Measurements from ENCODE around the gene TMEM33. TPM values are rescaled to one million over a fixed set of nuclear protein-coding genes. Genes with fewer than 3 reads are reported as not detected.

Gene TMEM33
- total RNA-seq, 1 experiment from 2014 or later: 30.8 TPM

DNA sequence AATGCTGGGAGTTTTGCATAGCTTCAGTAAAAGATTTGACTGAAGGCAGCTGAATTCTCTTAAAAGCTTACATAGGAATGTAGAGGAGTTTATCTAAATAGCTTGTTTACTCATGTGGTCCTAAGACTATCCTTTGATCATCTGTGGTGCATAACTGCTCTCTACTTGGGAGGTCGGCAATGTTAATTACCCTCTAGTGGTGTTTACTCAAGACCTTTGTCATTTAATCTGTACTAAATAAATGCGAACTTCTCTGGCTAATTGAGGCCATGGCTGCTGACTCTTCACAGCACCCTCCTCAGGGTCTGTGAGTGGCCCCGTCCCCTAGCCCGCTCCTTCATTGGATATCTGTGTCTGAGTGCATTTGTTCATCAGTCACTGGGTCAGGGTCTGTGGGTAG is 13.8 kb upstream of the TMEM33 start:
- Histone ChIP-seq H3K9me3 (replicated peaks) (no peaks in the 10 kb centered on the region), H3K36me3 (no peaks in the 10 kb centered on the region), H3K27ac (no peak overlapping the region), H3K4me3 (no peak overlapping the region), H3K27me3 (replicated peaks) (no peaks in the 10 kb centered on the region), H3K4me1 (replicated peaks) (0 out of 2 replicates have a peak, but pooled peaks cover 9% of the 10 kb centered on the region)
- DNase-seq (ENCODE audit: low read depth in 1 of 2, low spot score in 2 of 2): peak in 1 of 2 experiments; percentile 26

DNA sequence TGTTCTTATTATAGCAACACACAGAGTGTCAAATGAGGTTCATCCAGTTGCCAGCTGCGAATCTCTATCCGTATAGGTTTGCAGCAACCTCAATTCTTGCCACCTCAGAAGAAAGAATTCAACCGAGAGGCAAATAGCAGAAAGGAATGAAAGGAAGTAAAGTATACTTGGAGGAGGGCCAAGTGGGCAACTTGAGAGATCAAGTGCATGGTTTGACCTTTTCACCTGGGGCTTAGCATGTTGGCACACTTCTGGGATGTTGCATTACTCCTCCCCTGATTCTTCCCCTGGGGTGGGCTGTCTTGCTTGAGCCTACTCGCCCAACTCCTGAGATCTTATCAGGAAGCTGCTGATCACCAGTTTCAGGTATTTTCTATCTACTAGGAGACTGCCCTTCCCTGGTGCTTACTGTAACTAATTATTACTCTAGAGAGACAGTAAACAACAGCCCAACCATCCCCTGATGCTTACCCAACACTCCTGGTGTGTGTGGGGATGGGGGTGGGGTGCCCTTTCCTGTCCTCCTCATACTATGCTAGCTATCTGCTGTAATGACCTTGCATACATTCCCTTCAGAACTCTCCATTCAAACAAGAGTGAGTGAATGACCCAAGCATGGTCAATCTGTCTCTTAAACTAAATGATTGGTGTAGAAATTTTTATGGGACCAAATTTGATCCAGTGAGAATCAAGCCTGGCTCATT is 7.3 kb upstream of the TMEM33 start:
- Histone ChIP-seq H3K4me3 (no peak overlapping the region), H3K9me3 (replicated peaks) (no peaks in the 10 kb centered on the region), H3K4me1 (replicated peaks) (no peaks in the 10 kb centered on the region; the same call in 1 of the 2 replicates), H3K36me3 (no peaks in the 10 kb centered on the region), H3K27me3 (replicated peaks) (no peaks in the 10 kb centered on the region), H3K27ac (no peak overlapping the region)
- DNase-seq (ENCODE audit: low read depth in 1 of 2, low spot score in 2 of 2): no peak

DNA sequence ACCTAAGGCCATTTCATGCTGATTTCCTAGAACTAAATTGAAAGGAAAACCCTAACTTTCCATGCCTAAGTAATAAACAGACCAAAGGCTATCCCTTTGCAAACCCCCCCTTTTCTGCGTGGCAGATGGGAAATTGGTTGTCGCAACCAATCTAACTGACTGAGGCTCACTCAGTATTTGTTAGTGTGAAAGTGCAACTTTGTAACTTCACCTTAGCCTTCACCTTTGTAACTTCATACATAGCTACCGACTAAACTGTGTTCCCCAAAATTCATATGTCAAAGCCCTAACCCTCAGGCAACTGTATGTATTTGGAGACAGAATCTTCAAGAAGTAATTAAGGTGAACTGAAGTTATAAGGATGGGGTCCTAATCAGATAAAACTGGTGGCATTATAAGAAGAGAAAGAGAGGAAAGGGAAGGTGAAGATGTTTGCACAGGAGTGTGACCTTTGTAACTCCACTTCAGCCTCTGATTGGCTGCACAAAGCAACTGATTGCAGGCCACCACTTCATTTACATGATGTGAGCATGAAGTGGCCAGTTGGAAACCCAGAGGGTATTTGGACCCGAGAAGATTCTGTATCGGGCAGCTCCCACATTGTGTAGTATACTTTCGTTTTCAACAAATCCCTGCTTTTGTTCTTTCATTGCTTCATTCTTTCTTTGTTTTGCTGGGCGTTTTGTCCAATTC is 4.9 kb upstream of the TMEM33 start:
- Histone ChIP-seq H3K27me3 (replicated peaks) (no peaks in the 10 kb centered on the region), H3K36me3 (no peaks in the 10 kb centered on the region), H3K9me3 (replicated peaks) (no peaks in the 10 kb centered on the region), H3K4me1 (replicated peaks) (no peaks in the 10 kb centered on the region; the same call in 1 of the 2 replicates), H3K4me3 (no peak overlapping the region), H3K27ac (no peak overlapping the region)
- no peak for DNase-seq (ENCODE audit: low read depth in 1 of 2, low spot score in 2 of 2)

DNA sequence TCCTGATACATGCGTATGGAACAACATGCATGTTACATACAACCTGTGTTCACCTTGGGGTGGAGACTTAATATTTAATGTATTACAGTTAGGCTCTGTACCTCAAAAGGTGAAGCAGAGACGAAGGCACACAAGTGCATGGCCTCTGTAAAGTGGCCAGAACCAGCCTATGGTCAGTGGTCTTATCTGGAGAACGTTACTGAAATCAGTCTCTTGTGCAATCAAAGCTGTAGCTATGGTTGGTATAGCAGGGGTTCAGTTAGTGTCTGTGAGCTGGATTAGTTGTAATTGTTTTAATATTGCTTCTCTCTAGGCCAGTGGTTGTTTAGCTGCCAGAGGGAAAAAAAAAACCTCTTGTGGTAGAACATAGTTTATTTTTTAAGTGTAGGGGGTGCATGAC is 2.2 kb upstream of the TMEM33 start:
- Histone ChIP-seq H3K36me3 (no peaks in the 10 kb centered on the region), H3K27me3 (replicated peaks) (no peaks in the 10 kb centered on the region)

DNA sequence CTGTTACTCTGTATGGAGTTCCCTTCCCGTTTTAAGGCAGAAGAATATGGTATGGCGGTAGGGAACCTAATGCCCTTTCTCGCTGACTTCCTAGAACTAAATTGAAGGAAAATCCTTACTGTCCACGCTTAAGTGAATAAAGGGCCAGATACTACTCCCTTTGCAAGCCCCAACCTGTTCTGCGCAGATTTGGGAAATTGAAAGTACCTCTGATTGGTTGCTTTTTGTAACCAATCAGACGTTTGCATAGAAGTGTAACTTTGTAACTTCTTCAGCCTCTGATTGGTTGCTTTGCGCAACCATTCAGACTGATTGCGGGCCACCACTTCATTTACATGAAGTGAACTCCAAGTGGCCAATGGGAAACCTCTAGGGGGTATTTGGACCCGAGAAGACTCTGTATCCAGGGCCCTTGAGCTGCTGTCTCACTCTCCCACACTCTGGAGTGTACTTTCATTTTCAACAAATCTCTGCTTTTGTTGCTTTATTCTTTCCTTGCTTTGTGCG is 1.2 kb upstream of the TMEM33 start:
- Histone ChIP-seq H3K9me3 (replicated peaks) (no peaks in the 10 kb centered on the region), H3K4me3 (no peak overlapping the region), H3K36me3 (peaks cover 1% of the 10 kb centered on the region), H3K27me3 (replicated peaks) (no peaks in the 10 kb centered on the region), H3K27ac (no peak overlapping the region), H3K4me1 (replicated peaks) (peaks cover 4% of the 10 kb centered on the region; the same call in 1 of the 2 replicates)
- DNase-seq (ENCODE audit: low read depth in 1 of 2, low spot score in 2 of 2): no peak

More for the DNA sequence above, 2.2 kb upstream of the TMEM33 start:
- Histone ChIP-seq H3K9me3 (replicated peaks) (no peaks in the 10 kb centered on the region), H3K27ac (no peak overlapping the region), H3K4me1 (replicated peaks) (peaks cover 4% of the 10 kb centered on the region; the same call in 1 of the 2 replicates), H3K4me3 (no peak overlapping the region)
- no peak for DNase-seq (ENCODE audit: low read depth in 1 of 2, low spot score in 2 of 2)

DNA sequence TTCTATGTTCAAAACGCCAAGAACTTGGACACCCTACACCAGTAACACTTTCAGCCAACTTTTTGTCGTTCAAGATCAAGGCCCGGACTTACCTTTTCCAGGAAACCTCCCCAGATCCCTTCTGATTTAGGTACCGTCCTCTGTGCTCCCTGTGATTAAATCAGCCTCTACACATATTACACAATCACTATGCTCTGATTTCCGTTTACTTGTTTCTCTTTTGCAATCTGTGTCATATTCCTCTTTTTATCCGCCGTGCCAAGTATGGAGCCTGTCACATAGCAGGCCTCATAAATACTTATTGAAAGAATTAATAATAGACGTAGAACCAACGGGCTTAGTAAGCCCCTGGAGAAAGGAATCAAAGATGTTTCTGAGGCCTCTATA is 722 bp upstream of the TMEM33 start:
- Histone ChIP-seq H3K4me1 (replicated peaks) (peaks cover 4% of the 10 kb centered on the region; the same call in 1 of the 2 replicates), H3K27me3 (replicated peaks) (no peaks in the 10 kb centered on the region), H3K36me3 (peaks cover 6% of the 10 kb centered on the region), H3K4me3 (peak overlapping the region; percentile 70), H3K27ac (no peak overlapping the region), H3K9me3 (replicated peaks) (no peaks in the 10 kb centered on the region)
- DNase-seq (ENCODE audit: low read depth in 1 of 2, low spot score in 2 of 2): no peak

DNA sequence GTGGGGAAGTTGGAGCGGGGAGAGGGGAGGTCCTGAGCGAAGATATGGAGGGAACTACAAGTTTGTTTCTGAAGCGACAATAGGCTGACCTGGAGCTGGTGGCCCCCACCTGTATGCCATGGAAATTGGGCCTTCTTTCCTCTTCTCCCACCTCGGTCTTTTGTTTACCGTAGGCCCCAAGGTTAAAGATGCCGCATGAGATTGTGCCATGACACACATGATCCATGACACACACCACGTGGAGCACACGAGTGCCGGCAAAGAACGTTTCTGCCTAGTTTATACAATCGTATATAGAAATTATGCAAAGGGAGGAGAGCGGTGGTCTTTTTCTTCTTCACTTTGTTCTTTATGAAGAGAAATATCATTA is 408 bp downstream of the TMEM33 start:
- Histone ChIP-seq H3K27me3 (replicated peaks) (no peaks in the 10 kb centered on the region), H3K36me3 (peaks cover 6% of the 10 kb centered on the region), H3K27ac (peak overlapping the region; percentile 25; the same call in 1 of the 2 replicates), H3K9me3 (replicated peaks) (no peaks in the 10 kb centered on the region), H3K4me3 (peak overlapping the region; percentile 70), H3K4me1 (replicated peaks) (peaks cover 4% of the 10 kb centered on the region; the same call in 1 of the 2 replicates)
- no peak for DNase-seq (ENCODE audit: low read depth in 1 of 2, low spot score in 2 of 2)

DNA sequence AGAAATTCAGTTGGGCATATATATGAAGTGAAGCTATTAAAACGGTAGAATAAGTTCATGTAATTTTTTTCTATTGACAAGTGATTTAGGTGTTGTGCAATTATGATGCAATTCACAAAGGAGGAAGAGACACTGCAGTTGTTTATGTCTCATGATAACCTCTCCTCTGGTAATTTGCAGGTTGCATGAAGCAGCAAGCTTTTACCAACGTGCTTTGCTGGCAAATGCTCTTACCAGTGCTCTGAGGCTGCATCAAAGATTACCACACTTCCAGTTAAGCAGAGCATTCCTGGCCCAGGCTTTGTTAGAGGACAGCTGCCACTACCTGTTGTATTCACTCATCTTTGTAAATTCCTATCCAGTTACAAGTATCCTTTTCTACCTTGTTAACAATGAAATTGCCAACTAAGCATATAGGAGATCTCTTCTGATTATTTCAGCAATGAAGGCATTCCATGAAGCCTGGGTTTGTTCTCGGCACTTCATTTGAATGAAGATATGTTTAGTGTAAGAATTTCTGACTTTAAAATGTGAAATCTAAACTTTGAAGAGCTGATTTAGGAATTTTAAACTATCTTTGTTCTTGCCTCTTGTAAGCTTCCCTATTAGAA is 3.9 kb downstream of the TMEM33 start:
- peaks cover 4% of the 10 kb centered on the region; the same call in 1 of the 2 replicates for H3K4me1 ChIP-seq (replicated peaks)
- no peak overlapping the region for H3K27ac ChIP-seq
- H3K27me3 ChIP-seq (replicated peaks): no peaks in the 10 kb centered on the region
- H3K36me3 ChIP-seq: peaks cover 6% of the 10 kb centered on the region
- H3K9me3 ChIP-seq (replicated peaks): no peaks in the 10 kb centered on the region
- DNase-seq (ENCODE audit: low read depth in 1 of 2, low spot score in 2 of 2): no peak
- H3K4me3 ChIP-seq: no peak overlapping the region

DNA sequence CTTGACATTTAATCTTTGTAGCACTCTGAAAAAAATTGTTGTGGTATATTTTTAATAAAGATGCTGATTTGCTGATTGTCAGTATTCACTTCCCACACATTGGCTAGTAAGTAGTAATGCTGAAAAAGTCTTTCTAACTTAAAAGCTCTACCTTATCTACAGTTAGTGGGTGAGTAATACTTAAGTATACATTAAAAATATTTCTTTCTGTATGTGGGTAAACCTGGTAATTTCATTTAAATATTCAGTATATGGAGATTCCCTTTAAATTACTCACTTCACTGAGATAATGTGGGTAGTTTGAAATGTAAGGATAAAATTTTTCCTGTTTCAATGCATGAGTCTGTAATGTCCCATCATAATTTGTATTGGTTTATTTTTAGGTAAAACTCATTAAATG is 5.6 kb downstream of the TMEM33 start:
- DNase-seq (ENCODE audit: low read depth in 1 of 2, low spot score in 2 of 2): no peak

DNA sequence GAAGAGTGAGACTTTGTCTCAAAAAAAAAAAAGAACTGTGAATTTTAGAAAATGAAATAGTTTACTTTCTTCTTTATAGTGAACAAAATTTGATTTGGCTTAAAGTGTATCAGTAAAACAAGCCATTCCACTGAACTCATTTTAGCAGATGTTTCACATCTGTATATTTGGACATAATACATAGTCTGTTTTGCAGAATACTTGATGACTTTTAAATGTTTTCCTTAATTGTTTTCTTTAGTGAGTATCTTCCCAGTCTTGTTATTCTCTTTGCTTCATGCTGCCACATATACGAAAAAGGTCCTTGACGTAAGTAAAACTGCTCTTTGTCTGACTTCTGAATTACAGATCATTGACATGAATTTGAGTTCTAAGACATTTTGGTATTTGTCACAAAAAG is 8.3 kb downstream of the TMEM33 start:
- Histone ChIP-seq H3K4me1 (replicated peaks) (no peaks in the 10 kb centered on the region), H3K9me3 (replicated peaks) (no peaks in the 10 kb centered on the region), H3K27me3 (replicated peaks) (no peaks in the 10 kb centered on the region), H3K4me3 (no peak overlapping the region), H3K27ac (no peak overlapping the region), H3K36me3 (peaks cover 6% of the 10 kb centered on the region)
- no peak for DNase-seq (ENCODE audit: low read depth in 1 of 2, low spot score in 2 of 2)

More for the DNA sequence above, 5.6 kb downstream of the TMEM33 start:
- Histone ChIP-seq H3K4me3 (no peak overlapping the region), H3K4me1 (replicated peaks) (0 out of 2 replicates have a peak, but pooled peaks cover 4% of the 10 kb centered on the region), H3K27me3 (replicated peaks) (no peaks in the 10 kb centered on the region), H3K9me3 (replicated peaks) (no peaks in the 10 kb centered on the region), H3K27ac (no peak overlapping the region), H3K36me3 (peaks cover 6% of the 10 kb centered on the region)

DNA sequence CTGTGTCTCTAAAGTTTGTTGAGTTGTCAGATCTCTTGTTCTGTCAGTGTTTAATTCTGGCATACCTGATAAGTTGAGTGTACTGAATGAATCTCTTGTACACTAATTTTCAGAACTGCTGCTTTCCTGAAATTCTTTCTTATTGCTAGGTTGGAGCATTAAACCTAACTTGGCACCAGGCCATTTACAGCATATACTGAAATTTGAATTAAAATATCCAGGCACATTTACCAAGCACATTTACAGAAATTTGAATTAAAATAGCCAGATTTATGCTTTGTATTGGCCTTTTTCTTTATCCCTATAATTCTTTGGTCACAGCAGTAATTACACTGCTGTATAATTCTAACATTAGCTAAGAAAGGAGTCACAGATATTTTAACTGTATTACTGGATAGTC is 8.9 kb downstream of the TMEM33 start:
- Histone ChIP-seq H3K4me1 (replicated peaks) (no peaks in the 10 kb centered on the region), H3K36me3 (peaks cover 4% of the 10 kb centered on the region), H3K4me3 (no peak overlapping the region), H3K27me3 (replicated peaks) (no peaks in the 10 kb centered on the region), H3K9me3 (replicated peaks) (no peaks in the 10 kb centered on the region), H3K27ac (no peak overlapping the region)
- no peak for DNase-seq (ENCODE audit: low read depth in 1 of 2, low spot score in 2 of 2)

DNA sequence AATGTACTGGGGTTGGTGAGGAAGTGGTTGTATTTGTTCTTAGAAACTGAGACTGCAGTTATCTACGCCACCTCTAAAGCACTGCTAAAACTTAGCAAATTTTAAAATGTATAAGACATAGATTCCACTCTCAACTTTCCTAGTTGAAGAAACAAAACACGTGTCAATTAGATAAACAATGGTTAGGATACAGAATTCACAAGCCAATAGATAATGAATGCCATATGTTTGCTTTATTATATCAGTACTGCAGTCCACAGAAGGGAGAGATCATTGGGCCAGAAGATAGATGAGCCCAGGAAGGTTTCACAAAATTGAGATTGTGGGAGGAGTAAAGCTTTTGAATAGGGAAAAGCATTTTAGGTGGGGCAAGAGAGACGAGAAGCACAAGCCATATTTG is 14.3 kb downstream of the TMEM33 start:
- Histone ChIP-seq H3K4me3 (no peak overlapping the region), H3K9me3 (replicated peaks) (no peaks in the 10 kb centered on the region), H3K27ac (no peak overlapping the region), H3K36me3 (peaks cover 9% of the 10 kb centered on the region), H3K27me3 (replicated peaks) (no peaks in the 10 kb centered on the region), H3K4me1 (replicated peaks) (no peaks in the 10 kb centered on the region)
- DNase-seq (ENCODE audit: low read depth in 1 of 2, low spot score in 2 of 2): no peak

DNA sequence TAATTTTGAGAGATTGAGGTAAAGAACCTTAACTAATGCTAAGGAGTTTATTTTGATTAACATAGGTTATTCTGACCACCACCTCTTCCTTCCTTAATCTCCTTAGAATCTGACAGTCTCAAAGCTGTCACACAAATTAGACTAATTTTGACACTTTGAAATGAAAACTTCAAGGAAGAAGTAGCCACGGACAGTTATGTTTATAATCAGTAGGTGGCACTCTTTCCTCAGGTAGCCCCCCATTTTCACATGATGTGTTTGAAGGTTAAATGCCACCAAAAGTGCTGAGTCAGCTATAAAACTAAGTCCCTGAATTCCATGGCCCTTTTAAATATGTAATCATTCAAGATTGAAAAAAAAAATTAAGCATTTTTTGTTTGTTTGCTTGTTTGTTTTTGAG is 22.4 kb downstream of the TMEM33 start:
- DNase-seq (ENCODE audit: low read depth in 1 of 2, low spot score in 2 of 2): no peak
- H3K9me3 ChIP-seq (replicated peaks): no peaks in the 10 kb centered on the region
- H3K4me1 ChIP-seq (replicated peaks): no peaks in the 10 kb centered on the region
- H3K36me3 ChIP-seq: peaks cover 6% of the 10 kb centered on the region; the same call in 1 of the 2 replicates
- no peaks in the 10 kb centered on the region for H3K27me3 ChIP-seq (replicated peaks)
- H3K27ac ChIP-seq: no peak overlapping the region
- no peak overlapping the region for H3K4me3 ChIP-seq

DNA sequence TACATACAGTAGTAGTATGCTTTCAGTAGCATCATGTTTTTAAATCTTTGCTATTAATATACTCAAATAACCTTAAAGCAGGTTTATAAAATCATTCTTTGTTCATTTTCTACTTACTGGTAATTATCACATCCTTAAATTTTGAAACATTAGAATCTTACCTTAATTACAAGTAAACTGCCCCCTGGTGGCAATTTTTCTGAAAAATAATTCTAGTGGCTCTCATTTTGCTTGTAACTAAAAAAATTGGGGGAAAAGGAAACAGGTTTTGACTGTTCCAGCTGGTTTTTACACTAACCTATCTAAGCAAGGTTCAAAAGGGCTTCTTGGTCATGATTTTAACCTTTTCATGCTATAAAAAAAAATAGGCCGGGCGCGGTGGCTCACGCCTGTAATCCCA is 27.9 kb downstream of the TMEM33 start:
- no peaks in the 10 kb centered on the region for H3K27me3 ChIP-seq (replicated peaks)
- DNase-seq (ENCODE audit: low read depth in 1 of 2, low spot score in 2 of 2): peak in 1 of 2 experiments; percentile 6
- no peaks in the 10 kb centered on the region for H3K9me3 ChIP-seq (replicated peaks)
- H3K36me3 ChIP-seq: no peaks in the 10 kb centered on the region
- no peak overlapping the region for H3K4me3 ChIP-seq
- H3K4me1 ChIP-seq (replicated peaks): no peaks in the 10 kb centered on the region
- H3K27ac ChIP-seq: no peak overlapping the region
